Suprapubic skin (tissue), 4 donors: ENCODE measurements around the gene KCTD14.

Experiments
- CTCF ChIP-seq, 2 donors: fragments of 200-600 bp in 1 of 2; fragments of 450-650 bp in 1 of 2; sonication (generic) in 1 of 2; IDR thresholded peaks; one replicate each; pipeline ENCODE4 v1.5.1; 2016 to 2019; ENCODE audit warnings: antibody characterized with exemption in 2 of 2, mild to moderate bottlenecking in 1 of 2, moderate library complexity in 1 of 2
- EP300 ChIP-seq: sonication (generic); formaldehyde crosslinking; IDR thresholded peaks from one replicate; pipeline ENCODE4 v1.6.1; 2017; ENCODE audit warnings: antibody characterized with exemption
- POLR2A ChIP-seq, 2 donors: fragments of 450-650 bp; IDR thresholded peaks; one replicate each; pipeline ENCODE4 v1.6.1; 2017; ENCODE audit warnings: antibody characterized with exemption in 2 of 2, mild to moderate bottlenecking in 2 of 2, moderate library complexity in 2 of 2
- POLR2AphosphoS5 ChIP-seq, 3 donors: sonication (generic); formaldehyde crosslinking; IDR thresholded peaks; one replicate each; pipeline ENCODE4 v1.6.1; 2017; ENCODE audit warnings: antibody characterized with exemption in 3 of 3

DNA sequence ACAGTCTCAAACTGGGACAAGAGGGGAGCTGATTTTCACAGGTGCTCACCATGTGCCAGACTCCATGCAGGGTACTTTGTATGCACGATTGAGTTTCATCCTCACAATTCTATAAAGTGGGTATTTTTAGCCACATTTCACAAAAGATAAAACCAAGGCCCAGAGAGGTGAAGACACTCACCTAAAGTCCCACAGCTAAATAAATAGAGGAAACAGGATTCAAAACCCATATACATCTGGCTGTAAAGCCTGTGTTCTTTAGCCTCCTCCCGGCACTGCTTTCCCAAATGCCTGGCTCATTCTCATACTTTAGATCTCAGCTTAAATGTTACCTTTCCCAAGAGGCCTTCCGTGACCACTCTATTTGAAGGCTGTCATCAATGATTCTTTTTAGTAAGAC lies 13.2 kb upstream of the KCTD14 start:
- TF ChIP-seq POLR2A (IDR thresholded peaks at IDR 0.05), result no peak
- TF ChIP-seq CTCF (IDR thresholded peaks at IDR 0.05), result no peak
- TF ChIP-seq EP300, result no peak
- TF ChIP-seq POLR2AphosphoS5 (IDR thresholded peaks at IDR 0.05), result no peak
